H9 (cell line): ENCODE results near the gene PTGFRN. TPM values are rescaled to one million over a fixed set of nuclear protein-coding genes. Genes with fewer than 3 reads are reported as not detected.

Experiments used
- DNase-seq: peaks from one replicate; pipeline ENCODE4 v3.0.0-alpha.2; 2017
- H2AFZ ChIP-seq: one replicate; pipeline ENCODE4 v1.6.1; 2013; ENCODE audit warnings: mild to moderate bottlenecking, low read length, control low read depth, moderate library complexity
- H2AK5ac ChIP-seq: 2 replicates; pipeline ENCODE4 v1.6.1; 2013; ENCODE audit warnings: low read length, control low read depth, mixed read lengths; ENCODE audit not compliant: insufficient read length
- H2BK120ac ChIP-seq: one replicate; pipeline ENCODE4 v1.6.1; 2013; ENCODE audit warnings: low read depth, mild to moderate bottlenecking, low read length, control low read depth, inconsistent platforms; ENCODE audit not compliant: poor library complexity, severe bottlenecking
- H2BK12ac ChIP-seq: 2 replicates; pipeline ENCODE4 v1.6.1; 2013; ENCODE audit warnings: low read length, control low read depth, mixed read lengths, low read depth; ENCODE audit not compliant: insufficient read length
- H2BK15ac ChIP-seq: 2 replicates; pipeline ENCODE4 v1.6.1; 2013; ENCODE audit warnings: low read depth, low read length, control low read depth
- H2BK20ac ChIP-seq: one replicate; pipeline ENCODE4 v1.6.1; 2013; ENCODE audit warnings: low read depth, mild to moderate bottlenecking, low read length, control low read depth, inconsistent platforms; ENCODE audit not compliant: poor library complexity, severe bottlenecking
- H2BK5ac ChIP-seq: 2 replicates; pipeline ENCODE4 v1.6.1; 2013; ENCODE audit warnings: low read length, control low read depth, mixed read lengths; ENCODE audit not compliant: insufficient read length
- H3K14ac ChIP-seq: 2 replicates; pipeline ENCODE4 v1.6.1; 2013; ENCODE audit warnings: low read length, control low read depth; ENCODE audit not compliant: insufficient read depth
- H3K18ac ChIP-seq: 2 replicates; pipeline ENCODE4 v1.6.1; 2013; ENCODE audit warnings: low read depth, mild to moderate bottlenecking, mixed read lengths, low read length, control low read depth; ENCODE audit not compliant: insufficient read length
- H3K23ac ChIP-seq: 2 replicates; pipeline ENCODE4 v1.6.1; 2013; ENCODE audit warnings: low read length, control low read depth, mixed read lengths, low read depth; ENCODE audit not compliant: insufficient read length
- H3K23me2 ChIP-seq: 2 replicates; pipeline ENCODE4 v1.6.1; 2013; ENCODE audit warnings: low read depth, mild to moderate bottlenecking, mixed read lengths, low read length, control low read depth; ENCODE audit not compliant: insufficient read length, poor library complexity, severe bottlenecking
- H3K27ac ChIP-seq: 2 replicates; pipeline ENCODE4 v1.5.1; 2013; ENCODE audit warnings: low read length, control low read depth, mixed read lengths, low read depth; ENCODE audit not compliant: insufficient read length
- H3K27me3 ChIP-seq: 2 replicates; pipeline ENCODE4 v1.6.1; 2013; ENCODE audit warnings: low read length, control low read depth, inconsistent platforms; ENCODE audit not compliant: insufficient read depth
- H3K4ac ChIP-seq: 2 replicates; pipeline ENCODE4 v1.6.1; 2013; ENCODE audit warnings: low read depth, mild to moderate bottlenecking, control low read depth, inconsistent platforms, low read length, moderate library complexity
- H3K4me1 ChIP-seq: 2 replicates; pipeline ENCODE4 v1.6.1; 2013; ENCODE audit warnings: low read length, control low read depth, inconsistent platforms; ENCODE audit not compliant: insufficient read depth
- H3K4me2 ChIP-seq: 2 replicates; pipeline ENCODE4 v1.6.1; 2013; ENCODE audit warnings: low read length, control low read depth, mixed read lengths; ENCODE audit not compliant: insufficient read length, insufficient read depth
- H3K56ac ChIP-seq: 2 replicates; pipeline ENCODE4 v1.6.1; 2013; ENCODE audit warnings: low read depth, mild to moderate bottlenecking, mixed read lengths, low read length, control low read depth; ENCODE audit not compliant: insufficient read length
- H3K79me1 ChIP-seq: 2 replicates; pipeline ENCODE4 v1.6.1; 2013; ENCODE audit warnings: low read depth, mild to moderate bottlenecking, moderate library complexity, low read length, control low read depth, inconsistent platforms; ENCODE audit not compliant: insufficient read depth, poor library complexity, severe bottlenecking
- H3K79me2 ChIP-seq: 2 replicates; pipeline ENCODE4 v1.6.1; 2013; ENCODE audit warnings: low read length, control low read depth, inconsistent platforms; ENCODE audit not compliant: insufficient read depth
- H3K9ac ChIP-seq: 2 replicates; pipeline ENCODE4 v1.6.1; 2013; ENCODE audit warnings: low read length, control low read depth, mixed read lengths; ENCODE audit not compliant: insufficient read length; ENCODE audit errors: extremely low read depth
- H3K9me3 ChIP-seq: one replicate; pipeline ENCODE4 v1.6.1; 2013; ENCODE audit warnings: low read depth, low read length, inconsistent platforms; ENCODE audit not compliant: control insufficient read depth
- H3T11ph ChIP-seq: one replicate; pipeline ENCODE4 v1.6.1; 2013; ENCODE audit warnings: mild to moderate bottlenecking, low read length, control low read depth, inconsistent platforms
- H4K20me1 ChIP-seq: one replicate; pipeline ENCODE4 v1.6.1; 2013; ENCODE audit not compliant: control insufficient read depth, insufficient read length, insufficient read depth
- H4K5ac ChIP-seq: 2 replicates; pipeline ENCODE4 v1.6.1; 2013; ENCODE audit warnings: low read depth, mild to moderate bottlenecking, mixed read lengths, low read length, control low read depth; ENCODE audit not compliant: insufficient read length
- H4K8ac ChIP-seq: replicated peaks from 2 replicates; pipeline ENCODE4 v1.6.1; 2013; ENCODE audit warnings: low read length, control low read depth, mixed read lengths, low read depth; ENCODE audit not compliant: insufficient read length
- H4K91ac ChIP-seq: 2 replicates; pipeline ENCODE4 v1.6.1; 2013; ENCODE audit warnings: low read depth, mild to moderate bottlenecking, moderate library complexity, mixed read lengths, low read length, control low read depth; ENCODE audit not compliant: insufficient read length
- H3K27ac Mint-ChIP-seq, 3 experiments: 2 replicates in 2 of 3; 3 replicates in 1 of 3; pipeline ENCODE4 v1.8.0; 2020 to 2021; ENCODE audit warnings: mixed read lengths in 3 of 3, mild to moderate bottlenecking in 1 of 3, moderate library complexity in 1 of 3
- H3K27me3 Mint-ChIP-seq: 2 replicates; pipeline ENCODE4 v1.8.0; 2021; ENCODE audit warnings: low read depth, mild to moderate bottlenecking, moderate library complexity, mixed read lengths
- H3K36me3 Mint-ChIP-seq, 3 experiments: 2 replicates in 2 of 3; 3 replicates in 1 of 3; pipeline ENCODE4 v1.8.0; 2020 to 2021; ENCODE audit warnings: low read depth in 3 of 3, mixed read lengths in 3 of 3; ENCODE audit not compliant: insufficient read depth in 1 of 3
- H3K4me1 Mint-ChIP-seq, 2 experiments: 2 replicates each; pipeline ENCODE4 v1.8.0; 2020; ENCODE audit warnings: mixed read lengths in 2 of 2
- H3K4me3 Mint-ChIP-seq, 2 experiments: 2 replicates in 1 of 2; 3 replicates in 1 of 2; pipeline ENCODE4 v1.8.0; 2020 to 2021; ENCODE audit warnings: mild to moderate bottlenecking in 2 of 2, mixed read lengths in 2 of 2, moderate library complexity in 1 of 2
- H3K9me3 Mint-ChIP-seq, 2 experiments: 2 replicates in 1 of 2; 3 replicates in 1 of 2; pipeline ENCODE4 v1.8.0; 2020; ENCODE audit warnings: mild to moderate bottlenecking in 2 of 2, mixed read lengths in 2 of 2, moderate library complexity in 1 of 2
- WGBS: extraction: QIAGEN DNeasy Blood & Tissue Kit; methylation state at CpG from one replicate; pipeline ENCODE4 v1.1.7; 2013; ENCODE audit warnings: missing lambda C conversion rate, low lambda C conversion rate, mixed read lengths; ENCODE audit not compliant: insufficient read length; ENCODE audit errors: extremely low coverage; 5-methylcytosine and 5-hydroxymethylcytosine counted together
- total RNA-seq: library from RNA; stranded (reverse); gene quantifications from 2 replicates; pipeline ENCODE4 v1.2.1, GENCODE V29; 2021
- TF ChIP-seq, protein P1 (sequence below): fragments of 200-600 bp; sonication (generic); conservative IDR thresholded peaks from 3 replicates; pipeline ENCODE4 v1.8.0; 2021; ENCODE audit warnings: antibody characterized with exemption, mild to moderate bottlenecking

The PTGFRN gene
- total RNA-seq, 1 experiment from 2014 or later, result 26.3 TPM

DNA sequence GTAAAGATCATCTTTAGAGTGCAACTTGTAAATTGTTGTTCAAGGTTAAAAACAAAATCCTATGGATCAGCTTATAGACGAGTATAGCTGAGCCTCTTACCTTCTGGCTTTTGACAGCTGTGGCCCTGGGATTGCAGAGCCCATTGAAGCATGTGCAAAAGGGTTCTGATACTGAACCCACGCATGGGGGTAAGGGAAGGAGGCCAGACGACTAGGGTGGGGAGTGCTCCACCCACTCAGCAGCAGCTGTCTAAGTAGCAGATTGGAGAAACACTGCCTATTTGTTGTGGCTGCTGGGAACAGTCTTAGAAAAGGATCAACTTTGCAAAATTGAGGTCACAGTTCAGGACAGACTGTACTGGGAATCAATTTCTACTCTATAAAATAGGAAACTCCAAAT is 107.9 kb downstream of the PTGFRN start:
- Histone ChIP-seq H4K91ac (no peak overlapping the region), H2BK20ac (no peak overlapping the region), H3K9me3 (no peaks in the 10 kb centered on the region), H3K56ac (no peak overlapping the region), H3K18ac (no peak overlapping the region), H2BK120ac (no peak overlapping the region), H3K23me2 (no peaks in the 10 kb centered on the region), H3T11ph (no peak overlapping the region), H2BK12ac (no peak overlapping the region), H3K4ac (no peak overlapping the region), H4K20me1 (no peaks in the 10 kb centered on the region), H3K14ac (no peak overlapping the region), H3K4me1 (no peaks in the 10 kb centered on the region), H4K5ac (no peak overlapping the region), H2BK5ac (no peak overlapping the region), H3K79me1 (no peaks in the 10 kb centered on the region), H3K23ac (no peak overlapping the region), H2BK15ac (no peak overlapping the region), H3K27ac (no peak overlapping the region), H4K8ac (no peak overlapping the region), H3K9ac (no peak overlapping the region), H2AFZ (no peak overlapping the region), H3K4me2 (no peak overlapping the region), H3K27me3 (no peaks in the 10 kb centered on the region), H2AK5ac (no peak overlapping the region), H3K79me2 (no peaks in the 10 kb centered on the region)
- TF ChIP-seq, protein P1, sequence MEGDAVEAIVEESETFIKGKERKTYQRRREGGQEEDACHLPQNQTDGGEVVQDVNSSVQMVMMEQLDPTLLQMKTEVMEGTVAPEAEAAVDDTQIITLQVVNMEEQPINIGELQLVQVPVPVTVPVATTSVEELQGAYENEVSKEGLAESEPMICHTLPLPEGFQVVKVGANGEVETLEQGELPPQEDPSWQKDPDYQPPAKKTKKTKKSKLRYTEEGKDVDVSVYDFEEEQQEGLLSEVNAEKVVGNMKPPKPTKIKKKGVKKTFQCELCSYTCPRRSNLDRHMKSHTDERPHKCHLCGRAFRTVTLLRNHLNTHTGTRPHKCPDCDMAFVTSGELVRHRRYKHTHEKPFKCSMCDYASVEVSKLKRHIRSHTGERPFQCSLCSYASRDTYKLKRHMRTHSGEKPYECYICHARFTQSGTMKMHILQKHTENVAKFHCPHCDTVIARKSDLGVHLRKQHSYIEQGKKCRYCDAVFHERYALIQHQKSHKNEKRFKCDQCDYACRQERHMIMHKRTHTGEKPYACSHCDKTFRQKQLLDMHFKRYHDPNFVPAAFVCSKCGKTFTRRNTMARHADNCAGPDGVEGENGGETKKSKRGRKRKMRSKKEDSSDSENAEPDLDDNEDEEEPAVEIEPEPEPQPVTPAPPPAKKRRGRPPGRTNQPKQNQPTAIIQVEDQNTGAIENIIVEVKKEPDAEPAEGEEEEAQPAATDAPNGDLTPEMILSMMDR, result no peak
- Mint-ChIP-seq H3K27me3 (no peaks in the 10 kb centered on the region), H3K4me1 (peaks cover 6 to 9% of the 10 kb centered on the region in 2 experiments), H3K27ac (no peak overlapping the region), H3K36me3 (no peaks in the 10 kb centered on the region), H3K4me3 (no peak overlapping the region), H3K9me3 (no peaks in the 10 kb centered on the region)
- no CpG with 5 or more reads among the region's 3 CpGs for WGBS
- no peak for DNase-seq
